DND-41 (cell line): ENCODE measurements around the gene BPIFB1.

Source experiments
- CTCF ChIP-seq: IDR thresholded peaks from 2 replicates; pipeline ENCODE4 v1.5.1; 2012; ENCODE audit warnings: borderline replicate concordance, low read length, moderate library complexity, mild to moderate bottlenecking; ENCODE audit not compliant: poor library complexity, severe bottlenecking; ENCODE audit errors: extremely low read depth
- EZH2 ChIP-seq: IDR thresholded peaks from 3 replicates; pipeline ENCODE4 v1.6.1; 2012; ENCODE audit warnings: borderline replicate concordance, low read depth, mild to moderate bottlenecking, moderate library complexity, low read length, inconsistent platforms; ENCODE audit not compliant: severe bottlenecking

GRCh38 chr20:33246077-33246476 is 36.9 kb upstream of the BPIFB1 start:
- TF ChIP-seq CTCF (no peak), EZH2 (no peak)
